Kasumi-1 (cell line): ENCODE results near the gene MYOT.
"Not testable (repeated sequence)": the region's sequence is repeated elsewhere in the genome, so short reads cannot be mapped to it uniquely, and the experiment has no call there.

ENCODE experiments used
- DNase-seq, 2 experiments: peaks; one replicate each; lab custom pipeline; 2025; lab: John Stamatoyannopoulos, UW

The MYOT gene

GRCh38 chr5:137867664-137868063, at the start of gene MYOT:
TSS of gene MYOT (plus strand) at chr5:137867860. CDS start at chr5:137870652, 2,792 bp downstream.
- no peak for DNase-seq

- no peak for DNase-seq
Observed at GRCh38 chr5:137819766-137820165, 47.9 kb upstream of the MYOT start.

DNA sequence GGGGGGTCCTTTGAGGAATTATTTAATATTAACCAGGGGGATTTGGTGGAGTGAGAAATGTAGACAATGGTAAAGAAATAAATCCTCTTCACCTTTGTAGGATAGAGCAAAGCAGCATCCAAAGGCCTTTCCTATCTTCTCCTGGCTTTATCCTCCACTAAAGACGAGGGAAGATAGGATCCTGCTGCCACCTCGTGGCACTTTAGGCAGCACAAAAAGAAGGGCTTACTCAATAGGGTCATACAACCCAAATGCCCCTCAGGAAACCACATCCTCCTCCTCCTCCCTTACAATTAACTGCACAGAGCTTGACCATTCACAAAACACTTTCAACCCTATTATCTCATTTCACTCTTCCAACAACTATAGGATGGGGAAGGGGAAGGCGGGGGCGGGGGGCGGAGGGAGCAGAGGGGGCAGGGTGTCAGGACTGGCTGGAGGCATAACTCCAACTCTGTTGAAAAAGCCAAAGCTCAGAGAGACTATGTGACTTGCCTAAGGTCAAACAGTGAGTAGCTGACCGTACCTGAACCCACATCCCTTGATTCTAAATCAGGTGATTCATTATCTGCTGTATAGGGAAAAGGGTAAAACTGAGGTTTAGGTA, 45.4 kb upstream of the MYOT start:
- DNase-seq: peak; percentile 66 to 75

- no peak for DNase-seq
Observed at GRCh38 chr5:137822984-137823383, 44.7 kb upstream of the MYOT start.

DNA sequence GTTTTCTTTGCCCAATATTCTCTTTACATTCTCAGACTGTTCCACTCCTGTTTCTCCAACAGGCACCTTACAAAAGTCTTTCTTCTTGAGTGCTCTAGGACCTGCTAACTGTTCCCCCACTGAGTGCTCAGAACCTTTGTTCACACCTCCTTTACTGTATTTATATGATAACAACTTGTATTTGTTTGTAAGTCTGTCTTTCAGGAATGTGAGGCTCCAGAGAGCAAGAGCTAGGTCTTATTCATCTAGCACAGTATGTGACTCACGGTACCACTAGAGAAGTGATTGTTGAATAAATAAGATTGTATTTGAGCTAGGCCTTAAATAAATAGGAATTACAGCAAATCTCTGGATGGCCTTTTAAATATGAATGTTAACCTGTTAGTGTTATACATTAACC, 42.5 kb upstream of the MYOT start:
- DNase-seq: no peak

- DNase-seq: no peak
Observed at GRCh38 chr5:137826067-137826466, 41.6 kb upstream of the MYOT start.

GRCh38 chr5:137828180-137828579, 39.5 kb upstream of the MYOT start:
- DNase-seq: no peak

GRCh38 chr5:137828664-137829063, 39.0 kb upstream of the MYOT start:
- DNase-seq: no peak

GRCh38 chr5:137831105-137831504, 36.6 kb upstream of the MYOT start:
- no peak for DNase-seq

GRCh38 chr5:137831526-137831925, 36.1 kb upstream of the MYOT start:
- DNase-seq: no peak

DNA sequence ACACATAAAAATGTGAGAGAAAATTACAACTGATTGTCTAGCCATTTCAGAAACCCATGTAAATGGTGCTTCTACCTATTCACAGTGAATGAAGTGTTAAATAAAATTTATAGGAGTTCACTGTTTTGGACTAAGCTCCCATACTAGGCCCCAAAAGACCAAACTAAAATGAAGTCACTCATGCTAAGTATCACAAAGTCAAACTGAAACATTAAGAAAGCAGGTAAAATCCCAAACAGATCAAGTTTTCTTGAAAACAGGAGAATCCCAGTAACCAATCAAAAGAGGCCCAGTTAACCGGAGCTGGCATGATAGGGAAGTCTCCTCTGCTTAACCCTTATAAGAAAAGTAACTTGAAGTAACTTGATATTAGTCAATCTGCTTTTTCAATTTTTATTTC, 35.2 kb upstream of the MYOT start:
- no peak for DNase-seq

- no peak for DNase-seq
Observed at GRCh38 chr5:137833463-137833862, 34.2 kb upstream of the MYOT start.

- DNase-seq: no peak
Observed at GRCh38 chr5:137834498-137835049, 33.1 kb upstream of the MYOT start.

GRCh38 chr5:137836298-137836697, 31.4 kb upstream of the MYOT start:
- no peak for DNase-seq

GRCh38 chr5:137836997-137837396, 30.7 kb upstream of the MYOT start:
- no peak for DNase-seq

GRCh38 chr5:137837491-137838394, 29.9 kb upstream of the MYOT start:
- DNase-seq: no peak

DNA sequence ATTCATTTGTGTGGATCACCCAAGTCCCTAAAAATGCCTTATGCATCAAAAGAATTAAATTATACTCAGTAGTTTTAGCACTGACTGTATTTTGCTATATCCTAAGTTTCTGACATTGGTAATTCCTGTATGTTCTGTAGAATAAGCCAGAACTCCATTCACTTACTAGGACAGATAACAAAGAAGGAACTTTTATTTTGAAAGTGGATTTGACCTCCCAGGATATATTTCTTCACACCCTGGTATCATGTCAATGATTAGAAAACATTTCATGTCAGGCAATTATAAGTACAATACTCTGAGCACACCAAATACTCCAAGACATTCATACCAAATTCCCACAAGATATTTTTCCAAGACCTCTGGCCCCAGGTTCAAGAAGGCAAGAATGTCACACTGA, 28.7 kb upstream of the MYOT start:
- no peak for DNase-seq

DNA sequence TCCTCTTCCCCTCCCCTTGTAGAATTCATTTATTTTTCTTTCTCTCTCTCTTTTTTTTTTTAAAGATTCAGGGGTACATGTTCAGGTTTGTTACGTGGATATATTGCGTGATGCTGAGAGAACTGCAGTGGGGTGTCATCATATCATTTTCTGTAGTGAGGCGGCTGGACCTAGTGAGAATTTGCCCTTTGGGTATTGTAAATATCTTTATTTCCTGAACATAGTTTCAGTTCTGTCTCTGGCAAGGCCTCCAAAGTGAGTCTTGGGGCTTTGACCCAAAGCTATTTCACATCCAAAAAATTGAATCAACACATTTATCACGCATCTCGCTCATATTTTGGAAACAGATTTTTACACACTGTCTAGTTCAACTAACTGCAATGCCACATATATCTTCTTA, 25.4 kb upstream of the MYOT start:
- DNase-seq: no peak

GRCh38 chr5:137843676-137844299, 23.9 kb upstream of the MYOT start:
- no peak for DNase-seq

- no peak for DNase-seq
Observed at GRCh38 chr5:137845472-137845871, 22.2 kb upstream of the MYOT start.

- no peak for DNase-seq
Observed at GRCh38 chr5:137847687-137848086, 20.0 kb upstream of the MYOT start.

- not testable (repeated sequence) for DNase-seq
Observed at GRCh38 chr5:137853165-137853564, 14.5 kb upstream of the MYOT start.

DNA sequence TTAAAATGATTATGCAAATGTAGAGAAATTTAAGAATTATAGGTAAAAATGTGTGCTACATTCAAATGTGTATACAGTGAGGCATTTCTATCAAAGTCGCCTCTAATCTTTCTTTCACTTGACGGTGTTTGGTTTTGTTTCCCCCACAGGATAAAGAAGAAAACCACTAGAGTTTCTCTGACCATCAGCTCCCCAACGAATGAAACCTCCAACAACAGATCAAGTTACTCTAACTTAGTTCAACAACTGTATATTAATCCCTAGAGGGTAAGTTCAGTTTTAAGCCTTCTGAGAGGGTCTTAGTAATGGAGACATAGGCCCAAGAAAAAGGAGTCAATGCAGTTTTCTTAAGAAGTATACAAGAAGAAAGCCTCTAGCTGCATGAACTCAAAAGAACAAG, 11.5 kb upstream of the MYOT start:
- DNase-seq: no peak
